Thyroid gland (tissue), 4 donors: ENCODE data around the gene SERINC3. TPM values are rescaled to one million over a fixed set of nuclear protein-coding genes. Genes with fewer than 3 reads are reported as not detected.

Source experiments
- DNase-seq, 2 donors: peaks; one replicate each; pipeline ENCODE4 v3.0.0-alpha.2; 2019
- H3K27ac ChIP-seq, 3 donors: fragments of 200-600 bp; sonication (generic); 1 replicate in 2 of 3; 2 replicates in 1 of 3; pipeline ENCODE4 v1.5.1; 2016 to 2019; ENCODE audit warnings: mild to moderate bottlenecking in 1 of 3, moderate library complexity in 1 of 3
- H3K27me3 ChIP-seq: fragments of 200-600 bp; sonication (generic); one replicate; pipeline ENCODE4 v1.5.1; 2019
- H3K36me3 ChIP-seq, 2 donors: fragments of 200-600 bp; sonication (generic); one replicate each; pipeline ENCODE4 v1.5.1; 2016 to 2019
- H3K4me1 ChIP-seq, 2 donors: fragments of 200-600 bp; sonication (generic); one replicate each; pipeline ENCODE4 v1.5.1; 2017 to 2019
- H3K4me3 ChIP-seq, 3 donors: fragments of 200-600 bp; sonication (generic); replicated peaks in 1 of 3; 1 replicate in 2 of 3; 2 replicates in 1 of 3; pipeline ENCODE4 v1.5.1; 2016; ENCODE audit warnings: mild to moderate bottlenecking in 1 of 3
- H3K9me3 ChIP-seq: fragments of 200-600 bp; sonication (generic); one replicate; pipeline ENCODE4 v1.5.1; 2017
- CTCF ChIP-seq, 6 experiments: fragments of 200-600 bp in 3 of 6; fragments of 450-650 bp in 3 of 6; sonication (generic) in 3 of 6; IDR thresholded peaks; one replicate each; pipeline ENCODE4 v1.5.1; 2016 to 2019; ENCODE audit warnings: antibody characterized with exemption in 6 of 6, mild to moderate bottlenecking in 2 of 6, inconsistent platforms in 1 of 6, moderate library complexity in 1 of 6
- POLR2A ChIP-seq, 2 donors: fragments of 450-650 bp; IDR thresholded peaks; one replicate each; pipeline ENCODE4 v1.6.1; 2017; ENCODE audit warnings: antibody characterized with exemption in 2 of 2, mild to moderate bottlenecking in 2 of 2, moderate library complexity in 1 of 2
- WGBS, 2 donors: methylation state at CpG; one replicate each; pipeline ENCODE4 v1.1.5; 2017; 5-methylcytosine and 5-hydroxymethylcytosine counted together
- intact Hi-C: fragments of 100-400 bp; cut with DNase I; formaldehyde crosslinking; loops from one replicate; pipeline ENCODE4 v1.15.1; 2023
- total RNA-seq, 4 donors: library from RNA; depleted of rRNA; stranded (reverse); fragments of >200 nt; gene quantifications; one replicate each; pipeline ENCODE4 v1.2.3, GENCODE V29; 2016

SERINC3 gene
- total RNA-seq, 4 donors from 2014 or later: 113 to 140 (median 137) TPM

- no peak for DNase-seq
- no peaks in the 10 kb centered on the region for H3K27me3 ChIP-seq
- peak overlapping the region; percentile 71 to 100 (median 96) for H3K4me3 ChIP-seq
- H3K4me1 ChIP-seq: peaks cover 21 to 47% of the 10 kb centered on the region in 2 donors
- intact Hi-C loops: no loop called here
- H3K27ac ChIP-seq: peak overlapping the region; percentile 91 to 100 (median 100)
- TF ChIP-seq POLR2A (IDR thresholded peaks at IDR 0.05) (no peak), CTCF (IDR thresholded peaks at IDR 0.05) (no peak)
- H3K36me3 ChIP-seq: no peaks in the 10 kb centered on the region
- H3K9me3 ChIP-seq: no peaks in the 10 kb centered on the region
- 46 to 61% methylated on average over 3 of the region's 3 CpGs for WGBS, 2 donors
Observed at GRCh38 chr20:44520881-44521280, 989 bp downstream of the SERINC3 start.

- WGBS, 2 donors: 72% methylated on average over 3 of the region's 3 CpGs
Observed at GRCh38 chr20:44518248-44518647, 3.6 kb downstream of the SERINC3 start.

GRCh38 chr20:44517454-44517853, 4.4 kb downstream of the SERINC3 start:
- Histone ChIP-seq H3K9me3 (no peaks in the 10 kb centered on the region), H3K36me3 (peaks cover 0 to 5% of the 10 kb centered on the region in 2 donors), H3K27me3 (no peaks in the 10 kb centered on the region), H3K27ac (peak overlapping the region in 2 of 3 donors; percentile 6 to 54), H3K4me3 (no peak overlapping the region), H3K4me1 (peaks cover 30 to 60% of the 10 kb centered on the region in 2 donors)
- TF ChIP-seq POLR2A (IDR thresholded peaks at IDR 0.05): no peak
- intact Hi-C loops: no loop called here
- WGBS, 2 donors: 91 to 92% methylated on average over 3 of the region's 3 CpGs
- DNase-seq: no peak

More at GRCh38 chr20:44518248-44518647, 3.6 kb downstream of the SERINC3 start:
- H3K27ac ChIP-seq: peak overlapping the region in 1 of 3 donors; percentile 54
- intact Hi-C loops: no loop called here
- H3K4me1 ChIP-seq: peaks cover 30 to 60% of the 10 kb centered on the region in 2 donors
- DNase-seq: no peak
- no peaks in the 10 kb centered on the region for H3K27me3 ChIP-seq
- H3K4me3 ChIP-seq: no peak overlapping the region
- no peaks in the 10 kb centered on the region for H3K9me3 ChIP-seq
- TF ChIP-seq POLR2A (IDR thresholded peaks at IDR 0.05): no peak
- no peak for TF ChIP-seq CTCF (IDR thresholded peaks at IDR 0.05)
- peaks cover 0 to 1% of the 10 kb centered on the region in 2 donors for H3K36me3 ChIP-seq

- intact Hi-C loops: no loop called here
- H3K4me1 ChIP-seq: peaks cover 30 to 63% of the 10 kb centered on the region in 2 donors
- 62 to 67% methylated on average over 7 of the region's 7 CpGs for WGBS, 2 donors
- peaks cover 0 to 5% of the 10 kb centered on the region in 2 donors for H3K36me3 ChIP-seq
- no peak for DNase-seq
- H3K4me3 ChIP-seq: no peak overlapping the region
- TF ChIP-seq CTCF (IDR thresholded peaks at IDR 0.05) (no peak), POLR2A (IDR thresholded peaks at IDR 0.05) (no peak)
- no peaks in the 10 kb centered on the region for H3K9me3 ChIP-seq
- no peaks in the 10 kb centered on the region for H3K27me3 ChIP-seq
- H3K27ac ChIP-seq: peak overlapping the region in 2 of 3 donors; percentile 18 to 27
Observed at GRCh38 chr20:44516491-44516890, 5.4 kb downstream of the SERINC3 start.

GRCh38 chr20:44513871-44514270, 8.0 kb downstream of the SERINC3 start:
- no peaks in the 10 kb centered on the region for H3K9me3 ChIP-seq
- no peak overlapping the region for H3K4me3 ChIP-seq
- DNase-seq: no peak
- H3K36me3 ChIP-seq: peaks cover 22 to 28% of the 10 kb centered on the region in 2 donors
- intact Hi-C loops: no loop called here
- WGBS, 2 donors: 95% methylated on average over 10 of the region's 10 CpGs
- no peaks in the 10 kb centered on the region for H3K27me3 ChIP-seq
- peaks cover 11 to 47% of the 10 kb centered on the region in 2 donors for H3K4me1 ChIP-seq
- TF ChIP-seq CTCF (IDR thresholded peaks at IDR 0.05): no peak
- TF ChIP-seq POLR2A (IDR thresholded peaks at IDR 0.05): no peak
- H3K27ac ChIP-seq: no peak overlapping the region
